Testis (tissue), 2 donors: ENCODE results near the gene ESCO1.

Experiments used
- CTCF ChIP-seq, 3 experiments: fragments of 450-650 bp in 2 of 3; fragments of 200-600 bp in 1 of 3; sonication (generic) in 1 of 3; IDR thresholded peaks; one replicate each; pipeline ENCODE4 v1.5.1; 2016 to 2019; ENCODE audit warnings: antibody characterized with exemption in 3 of 3, mild to moderate bottlenecking in 2 of 3, moderate library complexity in 1 of 3
- POLR2A ChIP-seq: fragments of 450-650 bp; IDR thresholded peaks from one replicate; pipeline ENCODE4 v1.6.1; 2017; ENCODE audit warnings: antibody characterized with exemption, mild to moderate bottlenecking, moderate library complexity

GRCh38 chr18:21538230-21538629, 62.3 kb downstream of the ESCO1 start:
- no peak for TF ChIP-seq CTCF (IDR thresholded peaks at IDR 0.05)
- TF ChIP-seq POLR2A, result no peak
